B cell (primary cell): ENCODE data around the gene TIMM8B.

ENCODE experiments used
- CTCF ChIP-seq: fragments of 200-600 bp; IDR thresholded peaks from one replicate; pipeline ENCODE4 v1.8.0; 2022; ENCODE audit warnings: antibody characterized with exemption, mild to moderate bottlenecking
- EZH2 ChIP-seq: IDR thresholded peaks from 2 replicates; pipeline ENCODE4 v1.6.1; 2012; ENCODE audit warnings: borderline replicate concordance, low read depth, mild to moderate bottlenecking, moderate library complexity, low read length; ENCODE audit not compliant: insufficient read depth, poor library complexity, severe bottlenecking

- TF ChIP-seq CTCF (no peak), EZH2 (no peak)
Measured at GRCh38 chr11:112085822-112086421, 634 bp downstream of the TIMM8B start.
